GM12874 (cell line): Measurements from ENCODE around the gene PYCR2.

Experiments
- CTCF ChIP-seq: IDR thresholded peaks from 2 replicates; pipeline ENCODE4 v1.5.1; 2011; ENCODE audit warnings: low read depth, mild to moderate bottlenecking, control low read depth, low read length, moderate library complexity; ENCODE audit not compliant: insufficient read depth

PYCR2 gene

GRCh38 chr1:225890346-225891228, 33.5 kb downstream of the PYCR2 start:
- no peak for TF ChIP-seq CTCF

GRCh38 chr1:225889743-225890142, 34.3 kb downstream of the PYCR2 start:
- no peak for TF ChIP-seq CTCF

GRCh38 chr1:225888898-225889601, 35.0 kb downstream of the PYCR2 start, which contains the start of gene LEFTY1:
Gene LEFTY1 (minus strand): TSS chr1:225889146. CDS start chr1:225889066, 80 bp downstream.
- no peak for TF ChIP-seq CTCF

GRCh38 chr1:225888289-225888897, 35.7 kb downstream of the PYCR2 start:
- TF ChIP-seq CTCF: no peak

- TF ChIP-seq CTCF: no peak
These were observed 37.1 kb downstream of the PYCR2 start for GRCh38 chr1:225887030-225887314.

- TF ChIP-seq CTCF: no peak
These were observed 37.7 kb downstream of the PYCR2 start for GRCh38 chr1:225886159-225887029.
